ENCODE results near the gene GRIN2B. TPM values are rescaled to one million over a fixed set of nuclear protein-coding genes. Genes with fewer than 3 reads are reported as not detected.

Gene GRIN2B
- total RNA-seq, 1 experiment from 2014 or later = 0.07 TPM

DNA sequence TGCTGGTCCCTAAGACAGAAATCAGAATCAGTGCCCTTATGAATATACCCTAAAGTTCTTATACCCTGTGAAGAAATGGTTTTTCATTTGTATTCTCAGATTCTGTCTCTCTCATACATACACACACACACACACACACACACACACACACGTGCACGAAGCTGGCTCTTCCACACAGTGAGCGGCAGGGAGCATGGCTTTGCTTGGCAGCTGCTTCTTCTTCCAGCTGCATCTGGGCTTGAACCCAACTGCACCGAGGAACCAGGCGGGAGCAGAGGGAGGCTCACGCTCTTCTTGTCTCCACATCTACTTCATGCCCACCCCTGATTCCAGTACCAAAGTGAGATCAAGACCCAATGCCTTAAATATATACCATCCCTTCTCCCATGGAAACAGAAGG, 19.4 kb downstream of the GRIN2B start:
- DNase-seq (ENCODE audit: low spot score) = no peak
- in situ Hi-C loops (cut with HindIII; ENCODE audit: low sequenced_read_pairs) = no loop called here

DNA sequence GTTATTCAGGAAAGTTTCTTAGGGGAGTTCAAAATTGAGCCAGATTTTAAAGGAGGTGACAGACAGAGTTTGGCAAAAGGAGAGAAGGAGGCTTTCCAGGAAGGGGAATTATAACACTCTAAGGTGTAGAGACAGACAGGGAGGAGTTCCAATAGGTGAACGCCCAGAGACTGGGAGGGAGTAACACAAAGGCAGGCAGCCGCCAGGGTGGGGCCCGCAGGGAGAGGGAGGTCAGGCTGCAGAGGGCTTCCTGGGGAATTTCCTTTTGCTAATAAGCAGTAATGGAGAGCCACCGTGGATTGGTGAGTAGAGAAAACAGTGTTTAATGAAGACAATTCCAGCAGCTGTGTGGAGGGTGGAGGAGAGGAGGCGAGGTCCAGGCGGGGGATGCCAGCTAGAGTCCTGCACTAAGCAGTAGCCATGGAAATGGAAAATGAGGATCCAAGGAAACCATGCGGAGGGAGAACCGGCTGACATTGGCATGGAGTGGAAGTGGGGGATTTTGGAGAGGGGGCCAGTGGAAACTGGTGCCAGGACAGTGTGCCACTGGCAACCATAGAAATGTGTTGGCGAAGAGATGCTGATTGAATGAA, 22.2 kb downstream of the GRIN2B start:
- in situ Hi-C loops (cut with HindIII; ENCODE audit: low sequenced_read_pairs) = no loop called here
- no peak for DNase-seq (ENCODE audit: low spot score)

DNA sequence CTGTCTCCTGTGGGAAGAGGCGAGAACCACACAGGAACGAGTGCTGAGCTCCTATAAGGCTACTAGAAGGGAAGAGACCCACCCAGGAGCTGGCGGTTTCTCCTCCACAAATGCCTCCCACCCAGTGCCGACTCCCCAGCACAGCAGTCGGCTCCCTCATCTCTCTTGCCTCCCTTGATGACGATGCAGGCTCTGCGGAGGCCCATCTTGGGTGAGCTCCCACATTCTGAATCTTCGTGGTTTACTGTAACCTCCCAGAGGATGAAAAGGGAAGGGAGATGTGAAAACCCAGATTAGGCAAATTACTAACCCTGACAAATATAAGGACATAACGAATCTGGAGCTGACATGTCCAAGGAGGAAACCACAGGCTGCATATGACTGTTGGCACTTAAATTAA, 23.8 kb downstream of the GRIN2B start:
- in situ Hi-C loops (cut with HindIII; ENCODE audit: low sequenced_read_pairs) = no loop called here

DNA sequence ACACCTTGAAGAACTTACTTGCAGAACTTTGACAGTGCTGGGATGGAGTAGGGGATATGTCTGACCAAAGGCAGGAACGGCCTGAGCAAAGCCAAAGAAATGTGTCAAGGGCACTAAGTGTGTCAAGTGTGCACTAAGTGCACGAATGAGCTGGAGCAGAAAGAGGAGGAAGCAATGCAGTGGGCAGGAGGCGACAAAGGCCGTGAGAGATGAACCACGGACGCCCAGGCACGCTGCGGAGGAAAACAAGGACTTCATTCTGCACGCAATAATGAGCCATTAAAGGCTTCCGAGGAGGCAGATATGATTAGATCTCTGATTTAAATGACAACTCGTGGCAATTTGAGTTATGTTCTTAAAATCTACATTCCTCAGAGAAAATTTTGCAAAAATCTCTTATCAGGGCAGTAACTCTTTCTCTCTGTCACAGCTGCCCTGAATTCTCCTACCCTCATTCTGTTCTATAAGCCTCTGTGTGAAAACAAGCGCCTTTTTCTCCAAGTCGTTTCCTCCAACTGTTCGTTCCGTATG, 25.3 kb downstream of the GRIN2B start:
- in situ Hi-C loops (cut with HindIII; ENCODE audit: low sequenced_read_pairs) = no loop called here
- no peak for DNase-seq (ENCODE audit: low spot score)

More for the DNA sequence above, 23.8 kb downstream of the GRIN2B start:
- no peak for DNase-seq (ENCODE audit: low spot score)

DNA sequence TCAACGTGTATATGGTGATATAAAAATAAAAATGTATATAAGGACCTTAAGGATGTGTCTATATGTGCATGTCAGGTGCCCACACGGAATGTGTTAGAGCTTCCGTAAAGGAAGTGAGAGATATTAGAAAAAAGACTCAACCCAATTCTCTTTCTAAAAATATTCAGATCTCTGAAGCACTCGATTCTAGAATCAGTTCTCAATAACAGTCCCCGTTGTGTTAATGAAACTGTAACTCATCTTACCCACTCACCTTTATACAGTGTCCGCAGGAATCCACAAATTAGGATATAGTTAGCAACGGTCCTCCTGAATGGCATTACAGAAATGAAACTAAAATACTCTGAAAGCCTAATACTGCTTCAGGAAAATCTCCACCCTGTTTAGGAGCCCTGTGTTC, 29.3 kb downstream of the GRIN2B start:
- in situ Hi-C loops (cut with HindIII; ENCODE audit: low sequenced_read_pairs) = no loop called here
- no peak for DNase-seq (ENCODE audit: low spot score)

DNA sequence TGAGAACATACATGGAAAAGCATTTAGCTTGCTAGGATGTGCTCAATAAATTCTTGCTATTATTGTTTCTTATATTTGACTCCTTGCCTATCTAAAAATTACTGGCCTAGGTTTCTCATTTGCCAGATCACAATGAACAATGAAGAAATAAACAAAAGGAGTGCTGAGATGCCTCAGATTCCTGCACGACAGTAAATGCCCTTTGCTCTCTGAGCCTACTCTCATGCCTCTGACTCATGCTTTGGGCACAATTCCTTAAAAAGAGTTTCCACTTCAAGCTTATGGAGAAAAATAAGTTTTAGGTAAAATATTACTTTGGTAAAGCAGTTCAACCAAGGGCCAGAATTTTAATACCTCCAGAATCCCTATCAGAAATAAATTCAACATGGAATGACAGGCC, 30.9 kb downstream of the GRIN2B start:
- DNase-seq (ENCODE audit: low spot score) = no peak
- in situ Hi-C loops (cut with HindIII; ENCODE audit: low sequenced_read_pairs) = no loop called here

DNA sequence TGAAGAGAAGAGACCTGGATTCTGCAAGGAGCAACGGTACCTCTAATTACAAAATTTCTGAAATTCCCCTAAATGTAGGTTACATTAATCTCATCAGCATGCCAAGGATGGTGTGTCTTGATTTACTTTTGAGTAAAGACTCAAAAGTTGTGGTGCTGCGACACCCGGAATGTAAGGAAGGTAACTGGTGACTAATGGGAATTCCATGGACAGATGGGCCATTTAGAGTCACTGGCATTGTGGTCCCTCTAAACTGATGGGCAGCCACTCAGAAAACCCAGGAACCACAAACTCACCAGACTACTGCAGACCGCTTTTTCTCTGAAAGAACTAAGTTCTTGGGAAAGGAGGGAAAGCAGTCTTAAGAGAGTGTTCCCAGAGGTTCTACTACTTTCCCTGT, 32.8 kb downstream of the GRIN2B start:
- in situ Hi-C loops (cut with HindIII; ENCODE audit: low sequenced_read_pairs) = no loop called here
- no peak for DNase-seq (ENCODE audit: low spot score)

DNA sequence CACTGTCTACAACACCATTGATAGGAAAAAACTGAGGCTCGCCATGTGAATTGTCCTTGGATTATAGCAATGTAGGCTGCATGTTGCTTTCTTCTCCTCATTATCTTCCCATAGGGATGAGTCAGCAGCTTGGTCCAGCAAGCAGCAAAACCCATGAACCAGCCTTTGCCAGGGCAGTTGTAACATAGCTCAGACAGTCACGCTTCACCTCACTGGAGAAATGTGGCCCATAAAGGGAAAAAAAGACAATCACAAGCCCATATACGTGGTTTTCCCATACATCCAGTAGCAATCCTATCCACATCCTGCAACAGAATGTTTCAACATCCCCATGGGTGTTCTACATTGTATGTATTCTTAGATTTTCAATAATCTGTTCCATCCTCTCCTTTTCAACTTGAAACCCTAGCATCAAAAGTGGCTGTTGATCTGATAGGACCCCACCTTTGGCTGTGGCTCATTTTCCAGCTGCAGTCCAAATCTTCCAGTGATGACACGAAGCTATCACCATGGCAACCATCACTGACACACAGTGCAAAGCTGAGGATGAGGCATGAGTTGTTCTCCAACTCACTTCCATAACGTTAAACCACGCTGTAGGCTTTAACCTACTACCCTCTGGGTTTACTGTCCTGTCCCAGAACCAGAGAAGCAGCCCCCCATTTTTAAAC, 34.0 kb downstream of the GRIN2B start:
- in situ Hi-C loops (cut with HindIII; ENCODE audit: low sequenced_read_pairs) = no loop called here

DNA sequence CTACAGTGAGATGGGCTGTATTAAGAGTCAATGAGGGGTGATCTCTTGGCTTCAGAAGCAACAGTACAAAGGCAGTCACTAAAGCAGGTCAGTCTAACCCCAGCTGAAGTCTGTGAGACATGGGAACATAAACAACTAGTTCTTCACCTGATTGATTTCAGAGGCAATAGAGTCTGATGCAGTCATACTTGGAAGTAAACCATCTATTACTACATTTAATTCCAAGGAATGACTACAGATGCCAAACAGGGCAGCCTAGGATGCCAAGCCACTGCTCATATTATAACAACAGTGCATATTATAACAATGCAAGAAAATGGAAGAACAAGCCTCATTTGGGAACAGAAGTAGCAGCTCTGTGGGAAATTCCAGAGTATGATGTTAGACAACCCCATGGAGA, 35.8 kb downstream of the GRIN2B start:
- in situ Hi-C loops (cut with HindIII; ENCODE audit: low sequenced_read_pairs) = no loop called here
- DNase-seq (ENCODE audit: low spot score) = no peak

More for the DNA sequence above, 34.0 kb downstream of the GRIN2B start:
- no peak for DNase-seq (ENCODE audit: low spot score)

DNA sequence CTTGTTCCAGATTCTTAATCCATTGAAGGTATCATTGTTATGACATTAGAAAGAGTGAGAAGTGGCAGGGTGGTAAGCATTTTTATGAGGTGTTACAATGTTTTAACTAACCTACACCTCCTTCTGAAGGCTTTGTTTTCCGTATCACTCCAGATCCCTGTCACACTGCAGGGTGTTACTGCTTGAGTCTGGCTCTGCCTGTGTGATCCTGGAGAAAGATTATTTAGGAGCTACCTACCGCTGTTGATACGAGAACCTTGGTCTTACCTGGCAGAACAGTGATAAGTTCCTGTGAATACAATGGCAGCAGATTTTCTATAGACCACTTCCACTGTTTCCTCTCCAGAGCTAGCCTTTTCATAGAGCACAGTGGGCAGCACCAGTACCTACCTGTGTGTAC, 36.2 kb downstream of the GRIN2B start:
- no peak for DNase-seq (ENCODE audit: low spot score)
- in situ Hi-C loops (cut with HindIII; ENCODE audit: low sequenced_read_pairs) = no loop called here

DNA sequence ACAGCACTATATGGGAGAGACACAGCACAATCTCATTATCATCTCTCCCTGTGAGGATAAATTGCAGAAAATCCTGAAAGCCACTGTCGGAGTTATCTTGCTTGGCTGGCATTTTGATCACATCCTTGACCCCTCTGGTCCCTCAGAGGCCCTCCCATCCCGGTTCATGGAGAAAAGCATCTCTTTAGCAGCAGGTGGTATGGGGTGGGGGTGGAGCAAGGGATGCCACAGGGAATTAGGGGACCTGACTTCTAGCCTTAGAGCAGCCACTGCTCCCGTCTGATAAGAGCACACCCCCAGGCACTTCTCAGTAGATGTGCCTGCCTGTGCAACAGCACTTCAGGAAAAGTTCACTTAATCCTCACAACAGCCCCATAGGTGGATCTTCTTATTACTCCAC, 38.6 kb downstream of the GRIN2B start:
- in situ Hi-C loops (cut with HindIII; ENCODE audit: low sequenced_read_pairs) = no loop called here
- no peak for DNase-seq (ENCODE audit: low spot score)

DNA sequence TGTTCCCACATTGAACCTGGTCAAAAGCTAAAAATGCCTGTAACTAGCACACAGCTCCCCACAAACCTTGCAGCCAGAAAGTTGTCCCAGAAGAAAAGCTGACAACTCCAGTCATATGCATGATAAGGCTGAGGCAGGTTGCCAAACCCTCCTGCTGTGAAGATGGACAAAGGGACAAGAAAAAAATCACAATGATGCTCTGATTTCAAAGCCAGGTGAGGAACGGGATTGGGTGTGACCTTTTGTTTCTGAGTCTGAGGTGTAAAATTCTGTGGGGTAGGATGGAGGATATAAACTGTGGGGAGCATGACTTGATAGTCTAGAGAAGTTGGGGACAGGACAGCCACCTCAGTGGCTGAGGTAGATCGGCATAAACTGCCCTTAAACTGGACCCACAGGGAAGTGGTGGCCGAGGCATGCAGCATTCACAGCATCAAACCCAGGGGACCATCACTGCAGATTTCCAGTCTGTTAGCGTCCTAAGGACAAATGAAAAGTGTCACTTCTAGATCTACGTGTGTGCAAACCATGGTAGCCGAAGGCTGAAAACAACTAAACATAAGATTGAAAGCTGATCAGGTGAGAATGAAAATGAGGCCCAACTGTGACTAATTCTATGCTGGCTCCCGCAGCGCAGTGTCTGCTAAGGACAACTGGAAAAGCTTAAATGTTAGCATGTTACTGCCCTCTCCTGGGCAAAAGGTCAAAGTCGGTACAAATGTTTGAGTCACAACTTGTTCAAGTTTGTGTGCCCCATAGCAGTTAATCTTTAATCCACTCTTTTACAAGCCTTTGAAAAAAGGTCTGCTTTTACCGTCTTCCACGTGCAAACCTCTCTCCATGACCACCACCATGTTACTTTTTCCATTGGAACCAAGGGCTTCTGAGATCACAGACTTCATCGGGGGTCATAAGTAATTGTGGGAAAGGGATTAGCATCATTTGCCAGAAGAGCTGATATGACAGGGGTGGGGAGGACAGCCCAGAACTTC, 39.8 kb downstream of the GRIN2B start:
- in situ Hi-C loops (cut with HindIII; ENCODE audit: low sequenced_read_pairs) = no loop called here
- DNase-seq (ENCODE audit: low spot score) = peak; percentile 58

DNA sequence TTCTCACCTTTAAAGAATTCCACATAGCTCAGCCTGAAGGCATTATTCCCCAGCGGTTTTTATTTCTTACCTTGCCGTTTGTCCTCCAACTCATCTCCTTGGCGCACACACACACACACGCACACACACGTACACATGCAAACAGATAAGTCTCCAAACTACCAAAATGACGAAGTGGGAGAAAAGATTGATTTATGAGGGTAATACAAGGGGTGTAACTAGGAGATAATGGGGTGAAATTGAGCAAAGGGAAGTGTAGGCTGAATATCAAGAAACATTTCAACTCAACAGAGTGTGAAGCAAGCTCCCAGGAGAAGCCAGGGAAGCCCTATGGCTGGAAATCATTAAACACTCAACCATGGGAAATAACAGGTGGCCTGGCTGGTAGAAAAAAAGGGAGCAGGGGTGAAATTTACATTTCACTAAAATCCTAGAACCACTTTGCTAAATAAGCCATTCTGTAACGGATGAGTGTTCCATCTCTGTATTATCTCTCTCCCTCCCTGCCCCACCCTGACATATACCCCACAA, 41.0 kb downstream of the GRIN2B start:
- in situ Hi-C loops (cut with HindIII; ENCODE audit: low sequenced_read_pairs) = no loop called here
- no peak for DNase-seq (ENCODE audit: low spot score)

DNA sequence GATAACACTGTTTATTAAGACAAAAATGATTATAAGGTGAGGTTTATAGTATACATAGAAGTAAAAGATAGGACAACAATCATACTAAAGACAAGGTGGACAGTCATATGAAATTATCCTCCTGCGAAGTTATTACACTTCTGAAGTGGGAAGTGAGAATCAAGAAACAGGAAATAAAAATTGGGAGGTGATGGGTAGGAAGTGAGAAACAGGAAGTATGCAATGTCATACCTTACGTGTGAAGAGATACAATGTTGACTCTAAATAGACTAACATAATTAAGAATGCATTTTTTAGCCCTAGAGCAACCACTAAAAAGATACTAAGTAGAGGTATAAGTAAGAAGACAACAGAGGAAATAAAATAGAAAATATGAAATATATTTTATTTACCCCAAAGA, 43.7 kb downstream of the GRIN2B start:
- no peak for DNase-seq (ENCODE audit: low spot score)
- in situ Hi-C loops (cut with HindIII; ENCODE audit: low sequenced_read_pairs) = no loop called here

DNA sequence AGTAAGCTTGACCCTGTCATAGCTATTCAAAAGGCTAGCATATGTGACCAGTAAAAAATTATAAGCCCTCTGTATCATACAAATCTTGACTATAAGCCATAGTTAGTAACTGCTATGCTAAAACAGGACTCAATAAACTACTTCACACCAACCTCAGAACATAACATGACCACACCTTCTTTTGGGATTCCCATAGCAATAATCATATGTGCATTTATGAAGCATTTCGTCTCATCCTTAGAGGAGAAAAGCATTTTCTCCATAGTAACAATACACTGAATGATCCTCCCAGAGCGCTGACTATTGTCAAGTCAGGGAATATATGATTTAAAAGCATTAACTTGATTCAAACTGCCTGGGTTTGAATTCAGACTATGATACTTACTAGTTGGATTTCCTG, 46.2 kb downstream of the GRIN2B start:
- no peak for DNase-seq (ENCODE audit: low spot score)
- in situ Hi-C loops (cut with HindIII; ENCODE audit: low sequenced_read_pairs) = no loop called here

All from G401 (cell line).